Karpas-422 (cell line): ENCODE data around the gene TBC1D30. TPM values are rescaled to one million over a fixed set of nuclear protein-coding genes. Genes with fewer than 3 reads are reported as not detected.
A peak's percentile ranks its signal among the peaks of the same experiment; 100 is the strongest.

Experiments
- DNase-seq: peaks from one replicate; pipeline ENCODE4 v3.0.0-alpha.2; 2015
- H2AFZ ChIP-seq: fragments of 200-600 bp; sonication (generic); 2 replicates; pipeline ENCODE4 v1.6.1; 2014; ENCODE audit warnings: antibody characterized with exemption, low read length, mixed read lengths
- H3K27ac ChIP-seq: fragments of 200-600 bp; sonication (generic); 2 replicates; pipeline ENCODE4 v1.5.1; 2014; ENCODE audit warnings: mild to moderate bottlenecking, low read length, moderate library complexity
- H3K27me3 ChIP-seq: fragments of 200-600 bp; sonication (generic); 2 replicates; pipeline ENCODE4 v1.6.1; 2014; ENCODE audit warnings: low read length, mixed read lengths
- H3K36me3 ChIP-seq: fragments of 200-600 bp; sonication (generic); 2 replicates; pipeline ENCODE4 v1.6.1; 2014; ENCODE audit warnings: low read length, mixed read lengths; ENCODE audit not compliant: insufficient read depth
- H3K4me1 ChIP-seq: fragments of 200-600 bp; sonication (generic); 2 replicates; pipeline ENCODE4 v1.6.1; 2014; ENCODE audit warnings: mild to moderate bottlenecking, low read length, mixed read lengths
- H3K4me2 ChIP-seq: fragments of 200-600 bp; sonication (generic); 2 replicates; pipeline ENCODE4 v1.6.1; 2014; ENCODE audit warnings: low read length, low read depth, mild to moderate bottlenecking; ENCODE audit not compliant: poor library complexity, severe bottlenecking
- H3K4me3 ChIP-seq: fragments of 200-600 bp; sonication (generic); 2 replicates; pipeline ENCODE4 v1.5.1; 2014; ENCODE audit warnings: mild to moderate bottlenecking, antibody characterized with exemption, low read length, mixed read lengths
- H3K79me2 ChIP-seq: fragments of 200-600 bp; sonication (generic); 2 replicates; pipeline ENCODE4 v1.6.1; 2014; ENCODE audit warnings: mild to moderate bottlenecking, low read length, mixed read lengths
- H3K9ac ChIP-seq: fragments of 200-600 bp; sonication (generic); 2 replicates; pipeline ENCODE4 v1.6.0; 2014; ENCODE audit warnings: low read length
- H3K9me2 ChIP-seq: fragments of 200-600 bp; sonication (generic), shearing (Covaris generic); replicated peaks from 2 replicates; pipeline ENCODE4 v1.6.0; 2014; ENCODE audit warnings: mild to moderate bottlenecking, low read length, moderate library complexity; ENCODE audit not compliant: insufficient read depth
- H3K9me3 ChIP-seq: fragments of 300-700, 200-600 bp; sonication (generic); 2 replicates; pipeline ENCODE4 v1.6.1; 2014; ENCODE audit warnings: low read length, mixed read lengths
- H4K20me1 ChIP-seq: fragments of 200-600 bp; sonication (generic); 2 replicates; pipeline ENCODE4 v1.6.1; 2014; ENCODE audit warnings: mild to moderate bottlenecking, antibody characterized with exemption, low read length, low read depth; ENCODE audit not compliant: insufficient read depth
- total RNA-seq: library from RNA; depleted of rRNA; stranded (reverse); fragments of >200 nt; shearing (Covaris generic); gene quantifications from 2 replicates; pipeline ENCODE4 v1.2.3, GENCODE V29; 2014; ENCODE audit warnings: low replicate concordance

Gene TBC1D30
- total RNA-seq, 1 experiment from 2014 or later = 7.1 TPM

DNA sequence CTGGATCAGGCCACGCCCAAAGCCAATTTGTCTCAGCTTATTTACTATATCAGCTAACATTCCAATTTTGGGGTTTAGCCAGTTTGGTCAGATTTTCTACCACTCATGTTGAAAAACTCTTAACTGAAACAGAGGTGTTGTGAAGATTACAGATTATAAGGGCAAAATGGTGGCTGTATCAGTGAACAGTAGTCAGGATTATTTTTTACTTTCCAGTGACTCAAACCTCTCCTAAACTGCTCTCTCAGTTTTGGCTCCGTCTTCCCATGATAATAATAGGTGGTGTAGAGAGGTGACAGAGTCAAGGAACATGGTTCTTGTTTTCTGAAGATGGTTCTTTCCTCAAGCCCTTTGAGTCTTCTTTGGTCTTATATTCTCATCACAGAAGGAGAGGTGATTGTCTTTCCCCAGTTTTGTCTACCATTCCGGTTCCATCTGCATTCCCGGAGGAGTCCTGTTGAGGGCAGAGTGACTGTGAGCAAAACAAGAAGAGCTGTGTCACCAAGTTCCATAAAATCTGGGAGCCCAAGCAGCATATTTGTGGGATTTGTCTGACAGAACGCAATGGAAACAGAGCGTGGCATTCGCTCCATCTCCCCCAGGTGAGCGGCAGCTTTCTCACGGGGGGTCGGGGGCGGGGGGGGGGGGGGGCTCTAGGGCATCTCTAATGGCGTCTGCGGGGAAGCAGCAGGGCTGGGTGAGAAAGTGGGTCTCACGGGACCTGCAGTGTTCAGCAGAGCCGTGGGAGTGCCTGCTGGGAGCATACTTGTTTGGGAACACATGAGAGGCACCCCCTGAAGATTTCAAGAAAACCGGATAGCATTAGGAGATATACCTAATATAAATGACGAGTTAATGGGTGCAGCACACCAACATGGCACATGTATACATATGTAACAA, 59.1 kb downstream of the TBC1D30 start:
- no peak for DNase-seq
- no peak overlapping the region for H3K9ac ChIP-seq
- no peaks in the 10 kb centered on the region for H3K9me2 ChIP-seq
- no peaks in the 10 kb centered on the region for H3K36me3 ChIP-seq
- no peaks in the 10 kb centered on the region for H3K9me3 ChIP-seq
- H3K27me3 ChIP-seq = no peaks in the 10 kb centered on the region
- H3K4me2 ChIP-seq = no peak overlapping the region
- no peaks in the 10 kb centered on the region for H4K20me1 ChIP-seq
- no peak overlapping the region for H2AFZ ChIP-seq
- no peak overlapping the region for H3K4me3 ChIP-seq
- H3K4me1 ChIP-seq = no peaks in the 10 kb centered on the region
- no peaks in the 10 kb centered on the region for H3K79me2 ChIP-seq
- H3K27ac ChIP-seq = no peak overlapping the region

GRCh38 chr12:64884164-64884542, 59.7 kb downstream of the TBC1D30 start:
- H3K4me1 ChIP-seq = no peaks in the 10 kb centered on the region
- no peaks in the 10 kb centered on the region for H3K9me3 ChIP-seq
- no peaks in the 10 kb centered on the region for H4K20me1 ChIP-seq
- no peak overlapping the region for H2AFZ ChIP-seq
- no peak overlapping the region for H3K27ac ChIP-seq
- H3K9ac ChIP-seq = no peak overlapping the region
- no peaks in the 10 kb centered on the region for H3K27me3 ChIP-seq
- H3K9me2 ChIP-seq = no peaks in the 10 kb centered on the region
- H3K36me3 ChIP-seq = no peaks in the 10 kb centered on the region
- H3K79me2 ChIP-seq = no peaks in the 10 kb centered on the region
- no peak for DNase-seq
- no peak overlapping the region for H3K4me3 ChIP-seq
- H3K4me2 ChIP-seq = no peak overlapping the region

- H3K79me2 ChIP-seq = no peaks in the 10 kb centered on the region
- H4K20me1 ChIP-seq = no peaks in the 10 kb centered on the region
- H3K4me1 ChIP-seq = no peaks in the 10 kb centered on the region
- no peaks in the 10 kb centered on the region for H3K36me3 ChIP-seq
- no peaks in the 10 kb centered on the region for H3K27me3 ChIP-seq
- H3K9me3 ChIP-seq = no peaks in the 10 kb centered on the region
- no peak overlapping the region for H3K4me3 ChIP-seq
- no peak overlapping the region for H2AFZ ChIP-seq
- no peak overlapping the region for H3K27ac ChIP-seq
- no peaks in the 10 kb centered on the region for H3K9me2 ChIP-seq
- no peak overlapping the region for H3K4me2 ChIP-seq
- DNase-seq = no peak
- no peak overlapping the region for H3K9ac ChIP-seq
These were observed 60.3 kb downstream of the TBC1D30 start for GRCh38 chr12:64884728-64885127.

DNA sequence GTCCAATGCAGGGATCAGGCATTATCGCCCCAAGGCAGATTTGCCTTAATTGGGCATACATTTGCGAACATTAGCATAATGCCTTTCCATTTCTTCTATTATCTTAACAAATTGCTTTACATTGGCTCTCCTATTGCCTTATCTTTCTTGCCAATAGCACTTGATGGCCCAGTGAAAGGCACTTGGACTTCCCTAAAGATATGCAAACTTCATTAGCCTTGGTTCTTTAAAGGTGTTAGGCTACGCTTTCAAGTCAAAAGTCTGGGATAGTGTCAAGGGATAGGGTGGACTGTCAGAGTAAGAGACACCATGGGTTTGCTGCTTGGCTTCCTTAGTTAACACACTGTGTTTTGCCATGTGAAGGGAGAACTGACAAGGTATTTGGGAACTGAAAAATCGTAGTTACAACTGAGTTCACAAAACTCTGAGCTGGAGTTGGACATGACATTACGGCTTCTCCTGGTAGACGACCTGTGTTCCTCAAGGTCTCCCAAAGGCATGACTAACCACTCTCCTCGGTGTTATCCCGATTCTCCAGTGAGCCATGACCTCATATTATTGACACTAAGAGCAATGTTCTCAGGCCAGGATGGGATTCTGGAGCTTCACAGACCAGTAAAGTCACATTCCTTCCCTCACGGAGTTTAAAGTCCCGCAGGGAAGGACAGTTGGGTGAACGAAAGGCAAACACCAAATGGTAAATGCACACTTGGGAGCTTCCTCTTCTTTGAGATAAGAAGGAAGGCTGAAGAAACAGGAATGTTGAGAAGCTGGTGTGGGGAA, 65.2 kb downstream of the TBC1D30 start:
- H3K4me2 ChIP-seq = no peak overlapping the region
- no peaks in the 10 kb centered on the region for H3K27me3 ChIP-seq
- H3K9me2 ChIP-seq = no peaks in the 10 kb centered on the region
- H3K9ac ChIP-seq = no peak overlapping the region
- no peaks in the 10 kb centered on the region for H4K20me1 ChIP-seq
- no peaks in the 10 kb centered on the region for H3K9me3 ChIP-seq
- no peak overlapping the region for H2AFZ ChIP-seq
- H3K27ac ChIP-seq = no peak overlapping the region
- DNase-seq = no peak
- no peaks in the 10 kb centered on the region for H3K79me2 ChIP-seq
- H3K4me3 ChIP-seq = no peak overlapping the region
- H3K4me1 ChIP-seq = no peaks in the 10 kb centered on the region
- no peaks in the 10 kb centered on the region for H3K36me3 ChIP-seq

DNA sequence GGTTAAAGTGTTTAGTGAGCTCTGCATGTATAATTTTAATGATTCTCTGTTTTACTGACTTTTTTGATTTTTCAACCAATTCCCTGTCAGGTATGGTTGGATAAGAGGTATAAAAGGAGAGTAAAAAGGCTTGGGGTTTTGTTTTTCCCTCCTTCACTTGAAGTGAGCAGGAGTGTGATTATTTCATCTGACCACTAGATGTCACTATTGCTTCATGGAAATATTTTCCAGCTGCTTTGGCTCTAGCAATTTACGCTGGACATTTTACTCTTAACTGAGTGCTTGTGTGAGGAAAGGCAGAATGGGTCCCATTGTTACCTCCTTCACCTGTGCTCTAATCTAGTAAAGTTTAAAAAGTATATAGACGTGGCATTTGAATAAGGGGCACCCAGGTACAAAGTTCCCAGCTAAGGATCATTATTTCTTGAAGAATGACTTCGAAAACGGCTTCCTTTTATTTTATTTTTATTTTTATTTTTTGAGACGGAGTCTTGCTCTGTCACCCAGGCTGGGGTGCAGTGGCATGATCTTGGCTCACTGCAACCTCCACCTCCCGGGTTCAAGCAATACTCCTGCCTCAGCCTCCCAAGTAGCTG, 66.5 kb downstream of the TBC1D30 start:
- H3K4me2 ChIP-seq = no peak overlapping the region
- H3K9ac ChIP-seq = no peak overlapping the region
- H3K4me1 ChIP-seq = no peaks in the 10 kb centered on the region
- H3K27me3 ChIP-seq = no peaks in the 10 kb centered on the region
- H3K4me3 ChIP-seq = no peak overlapping the region
- no peak overlapping the region for H3K27ac ChIP-seq
- peak; percentile 85 for DNase-seq
- no peaks in the 10 kb centered on the region for H3K79me2 ChIP-seq
- H3K9me3 ChIP-seq = no peaks in the 10 kb centered on the region
- no peaks in the 10 kb centered on the region for H3K9me2 ChIP-seq
- H3K36me3 ChIP-seq = no peaks in the 10 kb centered on the region
- no peak overlapping the region for H2AFZ ChIP-seq
- no peaks in the 10 kb centered on the region for H4K20me1 ChIP-seq

- no peak overlapping the region for H2AFZ ChIP-seq
- no peak overlapping the region for H3K27ac ChIP-seq
- H3K27me3 ChIP-seq = no peaks in the 10 kb centered on the region
- no peaks in the 10 kb centered on the region for H3K36me3 ChIP-seq
- H3K4me3 ChIP-seq = no peak overlapping the region
- no peak overlapping the region for H3K4me2 ChIP-seq
- no peak overlapping the region for H3K9ac ChIP-seq
- no peaks in the 10 kb centered on the region for H3K9me2 ChIP-seq
- H3K79me2 ChIP-seq = no peaks in the 10 kb centered on the region
- H3K4me1 ChIP-seq = no peaks in the 10 kb centered on the region
- DNase-seq = no peak
- H3K9me3 ChIP-seq = no peaks in the 10 kb centered on the region
- H4K20me1 ChIP-seq = no peaks in the 10 kb centered on the region
These were observed 67.2 kb downstream of the TBC1D30 start for GRCh38 chr12:64891629-64892028.

DNA sequence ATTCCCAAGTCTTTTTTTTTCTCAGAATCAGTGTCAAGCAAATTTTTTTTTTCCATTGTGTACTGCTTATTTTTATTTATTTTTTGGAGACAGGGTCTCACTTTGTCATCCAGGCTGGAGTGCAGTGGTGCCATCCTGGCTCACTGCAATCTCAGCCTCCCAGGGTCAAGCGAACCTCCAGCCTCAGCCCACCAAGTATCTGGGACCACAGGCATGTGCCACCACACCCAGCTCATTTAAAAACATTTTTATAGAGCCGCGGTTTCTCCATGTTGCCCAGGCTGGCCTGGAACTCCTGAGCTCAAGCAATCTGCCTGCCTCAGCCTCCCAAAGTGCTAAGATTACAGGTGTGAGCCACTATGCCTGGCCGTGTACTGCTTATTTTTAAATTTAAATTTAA, 68.1 kb downstream of the TBC1D30 start:
- H3K9ac ChIP-seq = no peak overlapping the region
- no peaks in the 10 kb centered on the region for H3K27me3 ChIP-seq
- no peak overlapping the region for H3K4me2 ChIP-seq
- H4K20me1 ChIP-seq = no peaks in the 10 kb centered on the region
- DNase-seq = no peak
- no peak overlapping the region for H3K4me3 ChIP-seq
- no peak overlapping the region for H2AFZ ChIP-seq
- no peak overlapping the region for H3K27ac ChIP-seq
- H3K4me1 ChIP-seq = no peaks in the 10 kb centered on the region
- H3K36me3 ChIP-seq = no peaks in the 10 kb centered on the region
- H3K9me3 ChIP-seq = no peaks in the 10 kb centered on the region
- no peaks in the 10 kb centered on the region for H3K79me2 ChIP-seq
- H3K9me2 ChIP-seq = no peaks in the 10 kb centered on the region

GRCh38 chr12:64893961-64894360, 69.5 kb downstream of the TBC1D30 start:
- Histone ChIP-seq H3K79me2 (no peaks in the 10 kb centered on the region), H3K27ac (no peak overlapping the region), H3K27me3 (no peaks in the 10 kb centered on the region), H4K20me1 (no peaks in the 10 kb centered on the region), H3K36me3 (no peaks in the 10 kb centered on the region), H3K4me2 (no peak overlapping the region), H3K4me1 (no peaks in the 10 kb centered on the region), H3K9me2 (no peaks in the 10 kb centered on the region), H3K9ac (no peak overlapping the region), H2AFZ (no peak overlapping the region), H3K9me3 (no peaks in the 10 kb centered on the region), H3K4me3 (no peak overlapping the region)
- no peak for DNase-seq
